IMR-90 (cell line): ENCODE results near the gene NIPAL3.

Experiments used
- CTCF ChIP-seq: conservative IDR thresholded peaks from 2 replicates; pipeline ENCODE4 v1.5.1; 2012; ENCODE audit warnings: mild to moderate bottlenecking, low read depth, low read length, improper control_type of control experiment
- FOS ChIP-seq: fragments of 150-350 bp; IDR thresholded peaks from 2 replicates; pipeline ENCODE4 v1.6.1; 2016; ENCODE audit warnings: low read depth, low read length
- MAFK ChIP-seq: IDR thresholded peaks from 2 replicates; pipeline ENCODE4 v1.6.1; 2012; ENCODE audit warnings: low read depth, low read length, improper control_type of control experiment
- POLR2A ChIP-seq: IDR thresholded peaks from 2 replicates; pipeline ENCODE4 v1.6.1; 2012; ENCODE audit warnings: mild to moderate bottlenecking, low read depth, low read length
- SMC3 ChIP-seq: fragments of 150-350 bp; IDR thresholded peaks from 2 replicates; pipeline ENCODE4 v1.6.1; 2016; ENCODE audit warnings: low read depth, mild to moderate bottlenecking, antibody characterized with exemption, low read length, moderate library complexity
- USF2 ChIP-seq: fragments of 150-350 bp; IDR thresholded peaks from 2 replicates; pipeline ENCODE4 v1.6.1; 2017; ENCODE audit warnings: mild to moderate bottlenecking, antibody characterized with exemption, low read length, low read depth

GRCh38 chr1:24424990-24425389 lies 9.4 kb downstream of the NIPAL3 start:
- no peak for TF ChIP-seq MAFK
- TF ChIP-seq POLR2A: no peak
- no peak for TF ChIP-seq FOS
- TF ChIP-seq CTCF: no peak
- TF ChIP-seq USF2: no peak
- TF ChIP-seq SMC3: no peak
